AG08396 (cell line): ENCODE data around the gene LPO.

ENCODE experiments used
- DNase-seq: peaks from one replicate; pipeline ENCODE4 v3.0.0; 2012; ENCODE audit warnings: low spot score, mixed read lengths

Gene LPO

GRCh38 chr17:58303971-58304749 is 65.8 kb downstream of the LPO start:
- peak; percentile 86 for DNase-seq

DNA sequence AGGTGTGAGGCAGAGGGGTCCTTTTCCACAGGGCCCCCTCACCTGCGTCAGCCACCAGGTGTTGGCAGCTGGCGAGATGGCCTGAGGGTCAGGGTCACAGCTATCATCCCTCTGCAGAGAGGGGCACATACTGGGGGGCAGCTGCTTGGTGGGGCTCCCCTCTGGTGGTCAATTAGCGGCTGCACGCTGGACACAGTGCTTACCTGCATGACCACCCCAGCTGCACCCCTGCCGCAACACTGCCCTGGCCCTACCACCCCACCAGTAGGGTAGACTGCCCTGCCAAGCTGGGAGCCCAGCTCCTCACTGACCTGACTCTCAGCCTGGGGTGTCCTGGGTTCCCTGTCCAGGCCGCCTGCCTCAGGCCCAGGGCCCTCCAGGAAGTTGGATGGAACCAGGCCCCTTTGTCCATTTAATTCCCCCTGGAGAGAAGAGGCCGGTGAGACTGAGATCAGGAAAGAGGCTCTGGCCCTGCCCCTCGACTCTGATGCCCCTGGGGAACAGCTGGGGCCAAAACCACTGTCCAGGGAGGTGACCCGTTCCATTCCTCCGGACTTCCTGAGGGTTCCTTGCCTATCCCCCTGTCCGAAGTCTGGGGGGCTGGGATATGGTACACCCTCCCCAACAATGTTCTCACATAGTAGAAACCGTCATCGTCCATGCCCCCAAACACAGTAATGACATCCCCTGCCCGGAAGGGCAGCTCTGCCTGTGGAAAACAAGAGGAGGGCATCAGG is 66.5 kb downstream of the LPO start:
- DNase-seq: no peak

DNA sequence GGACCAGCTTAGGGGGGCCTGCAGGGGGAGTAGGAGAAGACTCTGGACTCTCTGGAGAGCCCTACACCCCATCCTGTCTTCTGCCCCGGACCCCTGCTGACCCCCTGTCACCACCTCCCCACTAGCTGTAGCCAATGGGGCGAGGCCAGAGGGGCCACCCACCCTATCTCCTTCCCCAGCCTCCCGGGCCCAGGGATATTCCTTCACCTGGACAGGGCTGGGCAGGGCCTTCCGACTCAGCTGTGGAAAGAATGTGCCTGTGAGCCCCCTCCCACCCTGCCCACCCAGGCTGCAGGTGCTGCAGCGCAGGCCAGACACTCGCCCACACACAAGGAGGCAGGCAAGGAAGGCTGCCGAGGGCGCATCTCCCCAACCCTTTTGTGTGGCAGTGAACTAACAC is 67.2 kb downstream of the LPO start:
- DNase-seq: no peak

DNA sequence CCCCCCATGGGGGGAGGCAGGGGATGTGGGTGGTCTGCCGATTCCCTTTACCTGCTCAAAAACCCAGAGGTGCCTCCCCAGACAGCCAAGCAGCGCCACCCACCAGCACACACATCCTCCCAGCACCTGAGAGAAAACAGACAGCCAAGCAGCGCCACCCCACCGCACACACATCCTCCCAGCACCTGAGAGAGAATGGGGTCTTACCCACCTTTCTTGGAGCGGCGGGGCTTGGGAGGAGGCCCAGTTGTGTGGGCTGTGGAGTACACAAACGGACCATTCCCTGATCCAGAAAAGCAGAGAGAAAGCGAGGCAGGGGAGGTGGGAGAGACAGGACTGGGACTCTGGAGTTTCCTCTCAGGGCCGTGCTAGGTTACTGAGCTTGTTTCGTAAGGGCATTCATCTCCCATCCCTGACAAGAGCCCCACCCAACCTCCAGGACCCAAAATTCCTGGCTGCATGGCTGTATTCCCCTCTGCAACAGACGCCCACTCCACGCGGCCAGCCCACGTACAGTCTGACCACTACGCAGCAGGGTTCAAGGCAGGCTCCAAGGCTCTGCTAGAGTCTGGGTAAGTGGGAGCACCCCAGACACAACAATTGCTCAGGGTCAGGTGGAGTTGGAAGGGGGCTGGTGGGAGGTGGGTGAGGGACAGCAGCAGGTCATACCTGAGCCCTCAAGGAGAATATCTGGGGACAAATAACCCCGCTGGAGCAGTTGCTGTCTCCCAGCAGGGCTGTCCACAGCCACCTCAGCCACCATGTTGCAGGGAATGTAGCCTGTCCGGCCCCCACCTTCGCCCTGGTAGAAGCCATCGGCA is 68.0 kb downstream of the LPO start:
- no peak for DNase-seq

- no peak for DNase-seq
These were observed 69.2 kb downstream of the LPO start for GRCh38 chr17:58307468-58308172.

- no peak for DNase-seq
These were observed 70.0 kb downstream of the LPO start for GRCh38 chr17:58308173-58308984.

- no peak for DNase-seq
These were observed 70.9 kb downstream of the LPO start for GRCh38 chr17:58308985-58309917.

DNA sequence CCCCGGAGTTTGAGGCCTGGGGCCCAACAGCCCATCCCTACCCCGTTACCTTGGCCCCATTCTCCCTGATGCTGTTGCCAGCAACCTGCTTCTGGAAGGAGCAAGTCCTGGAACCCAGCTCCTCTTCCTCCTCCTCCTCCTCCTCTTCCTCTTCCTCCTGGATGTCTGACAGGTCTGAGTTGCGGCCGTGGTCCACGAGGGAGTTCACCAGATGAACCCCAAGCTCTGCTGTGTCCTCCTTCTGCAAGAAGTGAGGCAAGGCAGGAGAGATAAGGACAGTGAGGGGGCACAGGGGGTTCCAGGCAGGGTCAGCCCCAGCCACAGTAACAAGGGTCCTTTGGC is 71.5 kb downstream of the LPO start:
- DNase-seq: no peak

DNA sequence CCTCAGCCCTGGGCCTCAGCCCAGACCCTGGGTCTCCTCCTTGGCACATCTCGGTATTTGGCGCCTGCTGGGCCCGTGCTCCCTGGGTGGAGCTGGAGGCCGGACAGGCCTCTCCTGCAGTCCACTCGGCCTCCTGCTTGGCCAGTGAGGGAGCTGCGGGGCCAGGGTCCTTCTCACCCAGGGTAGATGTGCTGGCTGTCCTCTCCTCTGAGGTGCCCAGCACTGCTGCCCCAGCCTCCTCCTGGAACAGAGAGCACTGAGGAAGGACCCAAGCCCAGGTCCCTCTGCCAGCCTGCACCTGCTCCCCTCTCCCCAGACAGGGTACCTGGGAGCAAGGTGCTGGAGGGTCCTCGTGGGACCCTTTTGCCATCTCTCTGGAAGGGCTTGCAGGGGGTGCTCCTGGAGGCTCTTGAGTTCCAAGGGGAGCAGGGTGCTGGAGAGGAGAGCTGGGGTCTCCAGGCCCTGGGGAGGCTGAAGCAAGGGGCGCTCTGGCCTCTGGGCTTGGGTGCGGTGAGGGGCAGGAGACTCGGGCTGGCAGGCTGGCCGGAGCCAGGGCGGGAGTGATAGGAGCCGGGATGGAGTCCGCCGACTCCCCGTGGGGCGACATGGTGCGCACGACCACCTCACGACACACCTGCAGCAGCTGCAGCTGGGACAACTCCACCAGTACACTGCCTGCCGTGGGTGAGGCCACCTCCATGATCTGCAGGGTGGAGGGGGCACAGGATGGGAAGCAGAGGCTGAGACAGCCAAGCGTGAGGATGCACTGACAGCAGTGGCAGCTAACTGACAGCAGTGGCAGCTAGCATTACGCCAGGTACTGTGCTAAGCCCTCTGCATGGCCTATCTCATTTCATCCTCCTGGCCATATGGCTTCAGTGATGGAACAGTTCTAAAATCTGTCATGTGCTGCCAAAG is 72.4 kb downstream of the LPO start:
- DNase-seq: no peak

DNA sequence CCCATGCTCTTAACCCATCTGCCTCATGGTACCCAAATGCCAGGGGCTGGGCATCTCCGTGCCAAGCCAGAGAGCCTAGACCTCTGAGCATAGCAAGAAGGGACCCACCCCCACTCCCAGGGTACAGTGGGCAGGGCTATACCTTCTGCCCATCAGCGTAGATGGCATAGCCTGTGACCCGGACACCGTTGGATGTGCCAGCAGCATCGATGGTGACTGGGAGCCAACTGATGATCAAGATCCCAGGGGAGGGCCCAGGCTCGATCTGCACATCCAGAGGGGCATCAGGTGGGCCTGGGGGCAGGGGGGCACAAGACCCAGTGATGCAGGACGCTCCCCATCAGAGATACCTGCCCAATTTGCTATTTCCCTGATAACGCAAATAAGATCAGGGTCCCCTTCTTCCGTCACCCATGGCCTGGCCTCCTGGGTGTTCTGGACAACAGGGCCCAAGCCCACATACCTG is 73.1 kb downstream of the LPO start:
- DNase-seq: no peak

DNA sequence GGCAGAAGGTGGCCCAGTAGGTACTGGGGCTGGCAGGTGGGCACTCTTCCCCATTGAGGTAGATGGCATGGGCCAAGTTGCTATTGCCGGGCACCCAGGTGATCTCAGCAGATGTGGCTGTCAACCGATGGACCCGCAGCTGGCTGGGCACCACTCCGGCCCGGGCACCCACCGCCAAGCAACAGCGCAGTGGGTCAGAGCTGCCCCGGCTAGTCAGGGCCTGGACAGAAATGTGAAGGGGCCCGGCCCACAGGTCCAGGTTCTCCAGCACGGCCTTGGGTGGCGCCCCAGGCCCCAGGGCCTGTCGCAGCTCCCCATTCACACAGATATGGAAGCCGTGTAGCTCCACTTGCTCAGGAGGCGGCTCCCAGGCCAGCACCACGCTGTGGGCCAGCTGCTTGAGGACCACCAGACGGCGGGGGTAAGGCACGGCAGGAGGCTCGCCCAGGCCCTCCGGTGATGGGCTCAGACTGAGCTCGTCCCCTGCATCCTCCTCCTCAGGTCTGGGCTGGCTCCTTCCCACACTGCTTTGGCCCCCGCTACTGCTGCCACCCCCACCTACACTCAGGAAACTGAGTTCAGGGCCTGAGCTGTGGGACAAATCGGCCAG is 73.7 kb downstream of the LPO start:
- DNase-seq: no peak

GRCh38 chr17:58312829-58313228 is 74.4 kb downstream of the LPO start:
- DNase-seq: no peak

DNA sequence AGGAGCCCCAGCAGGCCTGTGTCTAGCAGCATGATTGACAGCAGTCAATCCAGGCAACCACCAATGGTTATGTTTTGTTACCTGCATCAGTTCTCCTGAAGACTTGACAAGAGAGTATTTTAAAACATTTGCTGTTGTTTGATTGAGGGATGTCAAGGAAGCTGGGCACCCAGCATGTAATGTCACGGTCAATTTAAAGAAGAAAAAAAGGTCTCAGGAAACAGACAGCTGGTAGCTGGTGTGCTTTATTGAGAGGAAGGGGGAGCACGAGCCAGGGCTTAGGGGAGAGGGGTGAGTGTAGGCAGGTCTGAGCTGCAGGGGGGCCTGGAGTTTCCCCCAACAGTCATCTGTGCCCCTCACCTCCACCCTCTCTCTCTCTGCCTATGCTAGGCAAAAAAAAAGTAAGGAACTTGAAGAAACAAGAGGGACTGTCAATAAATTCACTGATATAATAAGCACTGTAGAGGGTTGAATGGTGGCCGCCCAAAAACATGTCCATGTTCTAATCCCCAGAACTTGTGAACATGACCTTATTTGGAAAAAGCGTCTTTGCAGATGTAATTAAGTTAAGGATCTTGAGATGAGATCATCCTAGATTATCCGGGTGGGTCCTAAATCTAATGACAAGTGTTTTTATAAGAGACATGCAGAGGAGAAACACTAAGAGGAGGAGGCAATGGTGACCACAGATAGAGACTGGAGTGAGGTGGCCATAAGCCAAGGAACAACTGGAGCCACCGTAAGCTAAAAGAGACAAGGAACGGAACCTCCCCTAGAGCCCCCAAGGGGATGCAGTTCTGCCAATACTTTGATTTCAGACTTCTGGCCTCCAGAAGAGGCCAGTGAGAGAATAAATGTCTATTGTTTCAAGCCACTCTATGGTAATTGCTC is 75.7 kb downstream of the LPO start:
- DNase-seq: no peak

DNA sequence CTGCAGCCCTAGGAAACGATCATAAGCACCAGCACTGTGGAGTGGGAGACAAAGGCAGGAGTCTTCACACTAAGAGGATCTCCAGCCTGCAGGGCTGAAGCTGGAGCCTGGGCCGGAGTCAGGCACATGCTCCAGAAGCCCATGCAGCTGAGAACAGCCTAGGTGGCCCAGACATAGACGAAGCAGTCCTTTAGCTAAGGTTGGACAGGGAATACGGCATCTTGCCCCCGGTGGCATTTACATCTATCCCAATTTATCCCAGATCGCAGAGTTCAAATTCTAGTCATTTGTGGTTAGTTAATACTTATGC is 76.3 kb downstream of the LPO start:
- no peak for DNase-seq

- DNase-seq: no peak
These were observed 76.9 kb downstream of the LPO start for GRCh38 chr17:58315281-58315711.

- no peak for DNase-seq
These were observed 77.4 kb downstream of the LPO start for GRCh38 chr17:58315750-58316149.

DNA sequence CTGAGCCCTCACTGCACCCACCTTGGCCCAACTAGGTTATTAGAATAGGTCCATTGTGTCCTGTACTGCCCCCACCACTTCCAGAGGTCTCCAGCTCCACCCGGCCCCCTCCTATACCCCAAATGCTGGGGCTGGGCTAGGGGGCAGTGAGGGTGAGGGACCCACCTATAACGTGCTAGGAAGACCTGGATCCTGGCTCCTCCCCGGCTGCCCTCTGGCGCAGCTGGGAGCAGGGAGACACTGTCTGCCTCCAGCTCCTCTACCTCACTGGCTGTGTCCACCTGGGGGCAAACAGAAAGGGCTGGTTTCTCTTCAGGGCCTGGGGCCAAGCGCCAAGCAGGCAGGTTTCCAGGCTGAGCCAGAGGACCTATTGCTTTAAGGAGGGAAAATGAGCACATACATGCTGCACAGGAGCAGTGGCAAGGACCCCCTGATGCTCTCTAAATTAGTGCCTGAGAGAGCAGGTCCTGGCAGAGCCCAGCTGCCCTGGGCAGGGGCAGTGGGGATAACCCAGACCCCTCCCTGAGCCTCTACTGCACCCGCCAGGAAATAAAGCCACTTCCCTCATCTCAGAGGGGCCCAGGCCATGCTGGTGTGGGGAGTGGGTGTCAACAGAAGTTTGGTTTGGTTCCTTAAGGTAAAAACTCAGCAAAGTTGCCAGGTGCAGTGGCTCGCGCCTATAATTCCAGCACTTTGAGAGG is 78.0 kb downstream of the LPO start:
- no peak for DNase-seq
